ENCODE data around the gene KPNB1. TPM values are rescaled to one million over a fixed set of nuclear protein-coding genes. Genes with fewer than 3 reads are reported as not detected.
A peak's percentile ranks its signal among the peaks of the same experiment; 100 is the strongest.

Gene KPNB1
- total RNA-seq, 2 donors from 2014 or later: 183 to 196 TPM

GRCh38 chr17:47624727-47625068 lies 25.0 kb upstream of the KPNB1 start:
- no peak overlapping the region for H3K4me3 Mint-ChIP-seq
- H3K36me3 Mint-ChIP-seq (ENCODE audit: low read depth): no peaks in the 10 kb centered on the region
- H3K27ac Mint-ChIP-seq: no peak overlapping the region
- peaks cover 6% of the 10 kb centered on the region for H3K4me1 Mint-ChIP-seq
- no peak for DNase-seq
- no peaks in the 10 kb centered on the region for H3K9me3 ChIP-seq (ENCODE audit: control insufficient read depth, low read length, poor library complexity, severe bottlenecking)
- H3K27me3 Mint-ChIP-seq: no peaks in the 10 kb centered on the region
- ATAC-seq: no peak

- Mint-ChIP-seq H3K4me1 (peaks cover 2% of the 10 kb centered on the region), H3K4me3 (no peak overlapping the region), H3K27me3 (no peaks in the 10 kb centered on the region), H3K27ac (no peak overlapping the region), H3K36me3 (ENCODE audit: low read depth) (peaks cover 3% of the 10 kb centered on the region)
- H3K9me3 ChIP-seq (ENCODE audit: control insufficient read depth, low read length, poor library complexity, severe bottlenecking): no peaks in the 10 kb centered on the region
- no peak for ATAC-seq
- DNase-seq: no peak
Observed at GRCh38 chr17:47628014-47628566, 21.6 kb upstream of the KPNB1 start.

- no peak for DNase-seq
- H3K36me3 Mint-ChIP-seq (ENCODE audit: low read depth): peaks cover 3% of the 10 kb centered on the region
- H3K4me1 Mint-ChIP-seq: no peaks in the 10 kb centered on the region
- H3K27me3 Mint-ChIP-seq: no peaks in the 10 kb centered on the region
- ATAC-seq: no peak
- H3K4me3 Mint-ChIP-seq: no peak overlapping the region
- H3K27ac Mint-ChIP-seq: no peak overlapping the region
- H3K9me3 ChIP-seq (ENCODE audit: control insufficient read depth, low read length, poor library complexity, severe bottlenecking): no peaks in the 10 kb centered on the region
Observed at GRCh38 chr17:47629826-47630225, 19.9 kb upstream of the KPNB1 start.

GRCh38 chr17:47630614-47631013 lies 19.1 kb upstream of the KPNB1 start:
- DNase-seq (no peak), ATAC-seq (no peak)
- peak overlapping the region; percentile 19 for H3K27ac Mint-ChIP-seq
- peaks cover 3% of the 10 kb centered on the region for H3K36me3 Mint-ChIP-seq (ENCODE audit: low read depth)
- no peaks in the 10 kb centered on the region for H3K27me3 Mint-ChIP-seq
- no peak overlapping the region for H3K4me3 Mint-ChIP-seq
- H3K4me1 Mint-ChIP-seq: no peaks in the 10 kb centered on the region
- no peaks in the 10 kb centered on the region for H3K9me3 ChIP-seq (ENCODE audit: control insufficient read depth, low read length, poor library complexity, severe bottlenecking)

GRCh38 chr17:47632991-47633390 lies 16.7 kb upstream of the KPNB1 start:
- Mint-ChIP-seq H3K27me3 (no peaks in the 10 kb centered on the region), H3K27ac (no peak overlapping the region), H3K36me3 (ENCODE audit: low read depth) (peaks cover 3% of the 10 kb centered on the region), H3K4me1 (peaks cover 6% of the 10 kb centered on the region), H3K4me3 (no peak overlapping the region)
- ATAC-seq (no peak), DNase-seq (no peak)
- H3K9me3 ChIP-seq (ENCODE audit: control insufficient read depth, low read length, poor library complexity, severe bottlenecking): no peaks in the 10 kb centered on the region

GRCh38 chr17:47633996-47634395 lies 15.7 kb upstream of the KPNB1 start:
- Mint-ChIP-seq H3K4me1 (peaks cover 8% of the 10 kb centered on the region), H3K4me3 (no peak overlapping the region), H3K27ac (no peak overlapping the region), H3K36me3 (ENCODE audit: low read depth) (peaks cover 3% of the 10 kb centered on the region), H3K27me3 (no peaks in the 10 kb centered on the region)
- DNase-seq (no peak), ATAC-seq (no peak)
- no peaks in the 10 kb centered on the region for H3K9me3 ChIP-seq (ENCODE audit: control insufficient read depth, low read length, poor library complexity, severe bottlenecking)

- no peaks in the 10 kb centered on the region for H3K9me3 ChIP-seq (ENCODE audit: control insufficient read depth, low read length, poor library complexity, severe bottlenecking)
- no peak overlapping the region for H3K4me3 Mint-ChIP-seq
- ATAC-seq (no peak), DNase-seq (no peak)
- no peaks in the 10 kb centered on the region for H3K27me3 Mint-ChIP-seq
- peaks cover 3% of the 10 kb centered on the region for H3K36me3 Mint-ChIP-seq (ENCODE audit: low read depth)
- H3K4me1 Mint-ChIP-seq: peaks cover 8% of the 10 kb centered on the region
- no peak overlapping the region for H3K27ac Mint-ChIP-seq
Observed at GRCh38 chr17:47634870-47635269, 14.8 kb upstream of the KPNB1 start.

- H3K27ac Mint-ChIP-seq: no peak overlapping the region
- H3K9me3 ChIP-seq (ENCODE audit: control insufficient read depth, low read length, poor library complexity, severe bottlenecking): no peaks in the 10 kb centered on the region
- DNase-seq (no peak), ATAC-seq (no peak)
- no peaks in the 10 kb centered on the region for H3K27me3 Mint-ChIP-seq
- no peak overlapping the region for H3K4me3 Mint-ChIP-seq
- H3K4me1 Mint-ChIP-seq: peaks cover 8% of the 10 kb centered on the region
- peaks cover 3% of the 10 kb centered on the region for H3K36me3 Mint-ChIP-seq (ENCODE audit: low read depth)
Observed at GRCh38 chr17:47635734-47636133, 14.0 kb upstream of the KPNB1 start.

- Mint-ChIP-seq H3K4me1 (peaks cover 8% of the 10 kb centered on the region), H3K36me3 (ENCODE audit: low read depth) (no peaks in the 10 kb centered on the region), H3K27me3 (no peaks in the 10 kb centered on the region), H3K4me3 (no peak overlapping the region), H3K27ac (no peak overlapping the region)
- DNase-seq (no peak), ATAC-seq (no peak)
- no peaks in the 10 kb centered on the region for H3K9me3 ChIP-seq (ENCODE audit: control insufficient read depth, low read length, poor library complexity, severe bottlenecking)
Observed at GRCh38 chr17:47636273-47637030, 13.3 kb upstream of the KPNB1 start.

GRCh38 chr17:47638903-47639302 lies 10.8 kb upstream of the KPNB1 start:
- H3K9me3 ChIP-seq (ENCODE audit: control insufficient read depth, low read length, poor library complexity, severe bottlenecking): no peaks in the 10 kb centered on the region
- DNase-seq (no peak), ATAC-seq (no peak)
- H3K4me1 Mint-ChIP-seq: peaks cover 8% of the 10 kb centered on the region
- H3K36me3 Mint-ChIP-seq (ENCODE audit: low read depth): no peaks in the 10 kb centered on the region
- H3K27ac Mint-ChIP-seq: no peak overlapping the region
- H3K27me3 Mint-ChIP-seq: no peaks in the 10 kb centered on the region
- H3K4me3 Mint-ChIP-seq: no peak overlapping the region

GRCh38 chr17:47640076-47640475 lies 9.6 kb upstream of the KPNB1 start:
- ATAC-seq (no peak), DNase-seq (no peak)
- Mint-ChIP-seq H3K4me1 (peaks cover 13% of the 10 kb centered on the region), H3K4me3 (no peak overlapping the region), H3K36me3 (ENCODE audit: low read depth) (no peaks in the 10 kb centered on the region), H3K27me3 (no peaks in the 10 kb centered on the region), H3K27ac (no peak overlapping the region)
- no peaks in the 10 kb centered on the region for H3K9me3 ChIP-seq (ENCODE audit: control insufficient read depth, low read length, poor library complexity, severe bottlenecking)

- ATAC-seq: no peak
- H3K9me3 ChIP-seq (ENCODE audit: control insufficient read depth, low read length, poor library complexity, severe bottlenecking): no peaks in the 10 kb centered on the region
- no peak overlapping the region for H3K4me3 Mint-ChIP-seq
- no peaks in the 10 kb centered on the region for H3K36me3 Mint-ChIP-seq (ENCODE audit: low read depth)
- no peak overlapping the region for H3K27ac Mint-ChIP-seq
- H3K4me1 Mint-ChIP-seq: peaks cover 12% of the 10 kb centered on the region
- DNase-seq: no peak
- H3K27me3 Mint-ChIP-seq: no peaks in the 10 kb centered on the region
Observed at GRCh38 chr17:47641202-47641601, 8.5 kb upstream of the KPNB1 start.

GRCh38 chr17:47643116-47643515 lies 6.6 kb upstream of the KPNB1 start:
- Mint-ChIP-seq H3K36me3 (ENCODE audit: low read depth) (no peaks in the 10 kb centered on the region), H3K27ac (no peak overlapping the region), H3K4me3 (no peak overlapping the region), H3K4me1 (peaks cover 7% of the 10 kb centered on the region), H3K27me3 (no peaks in the 10 kb centered on the region)
- no peaks in the 10 kb centered on the region for H3K9me3 ChIP-seq (ENCODE audit: control insufficient read depth, low read length, poor library complexity, severe bottlenecking)
- ATAC-seq (no peak), DNase-seq (no peak)

- H3K27me3 Mint-ChIP-seq: no peaks in the 10 kb centered on the region
- no peak overlapping the region for H3K27ac Mint-ChIP-seq
- DNase-seq (no peak), ATAC-seq (no peak)
- H3K36me3 Mint-ChIP-seq (ENCODE audit: low read depth): no peaks in the 10 kb centered on the region
- H3K4me1 Mint-ChIP-seq: peaks cover 10% of the 10 kb centered on the region
- H3K4me3 Mint-ChIP-seq: no peak overlapping the region
- no peaks in the 10 kb centered on the region for H3K9me3 ChIP-seq (ENCODE audit: control insufficient read depth, low read length, poor library complexity, severe bottlenecking)
Observed at GRCh38 chr17:47644324-47644723, 5.4 kb upstream of the KPNB1 start.
